Measurements from ENCODE around the gene NCS1.
"Not testable (repeated sequence)": the region's sequence is repeated elsewhere in the genome, so short reads cannot be mapped to it uniquely, and the experiment has no call there.

NCS1 gene

GRCh38 chr9:130256644-130257043, 84.4 kb downstream of the NCS1 start:
- no peak for DNase-seq (ENCODE audit: low read depth)
- TF ChIP-seq CTCF (IDR thresholded peaks at IDR 0.05; ENCODE audit: low read length, missing control alignments) = no peak
- H3K4me3 ChIP-seq (replicated peaks; ENCODE audit: low read depth, low read length) = no peak overlapping the region

GRCh38 chr9:130258137-130258536, 85.9 kb downstream of the NCS1 start:
- not testable (repeated sequence) for H3K4me3 ChIP-seq (replicated peaks; ENCODE audit: low read depth, low read length); DNase-seq (ENCODE audit: low read depth)

GRCh38 chr9:130259044-130259443, 86.8 kb downstream of the NCS1 start:
- DNase-seq (ENCODE audit: low read depth) = no peak
- H3K4me3 ChIP-seq (replicated peaks; ENCODE audit: low read depth, low read length) = no peak overlapping the region
- TF ChIP-seq CTCF (IDR thresholded peaks at IDR 0.05; ENCODE audit: low read length, missing control alignments) = no peak

- no peak for DNase-seq (ENCODE audit: low read depth)
- no peak overlapping the region for H3K4me3 ChIP-seq (replicated peaks; ENCODE audit: low read depth, low read length)
- no peak for TF ChIP-seq CTCF (IDR thresholded peaks at IDR 0.05; ENCODE audit: low read length, missing control alignments)
Observed at GRCh38 chr9:130260816-130261765, 88.9 kb downstream of the NCS1 start.

- H3K4me3 ChIP-seq (replicated peaks; ENCODE audit: low read depth, low read length) = no peak overlapping the region
- DNase-seq (ENCODE audit: low read depth) = no peak
- TF ChIP-seq CTCF (IDR thresholded peaks at IDR 0.05; ENCODE audit: low read length, missing control alignments) = no peak
Observed at GRCh38 chr9:130262061-130262745, 90.0 kb downstream of the NCS1 start.

GRCh38 chr9:130262771-130263170, 90.6 kb downstream of the NCS1 start:
- H3K4me3 ChIP-seq (replicated peaks; ENCODE audit: low read depth, low read length) = no peak overlapping the region
- DNase-seq (ENCODE audit: low read depth) = no peak
- no peak for TF ChIP-seq CTCF (IDR thresholded peaks at IDR 0.05; ENCODE audit: low read length, missing control alignments)

- H3K4me3 ChIP-seq (replicated peaks; ENCODE audit: low read depth, low read length) = no peak overlapping the region
- no peak for TF ChIP-seq CTCF (IDR thresholded peaks at IDR 0.05; ENCODE audit: low read length, missing control alignments)
- no peak for DNase-seq (ENCODE audit: low read depth)
Observed at GRCh38 chr9:130263601-130264413, 91.6 kb downstream of the NCS1 start.
